Astrocyte (in vitro differentiated cells and primary cell): ENCODE data around the gene TM7SF2. TPM values are rescaled to one million over a fixed set of nuclear protein-coding genes. Genes with fewer than 3 reads are reported as not detected.

Source experiments
- DNase-seq: peaks from one replicate; pipeline ENCODE4 v3.0.0-alpha.2; 2010; ENCODE audit warnings: low read depth
- FAIRE-seq: peaks from 2 replicates; lab custom pipeline; 2011; peaks lifted over from hg19 to GRCh38; lab: Jason Lieb, UNC
- H2AFZ ChIP-seq: 2 replicates; pipeline ENCODE4 v1.6.0; 2012; ENCODE audit warnings: low read depth, low read length, inconsistent platforms
- H3K27ac ChIP-seq: 2 replicates; pipeline ENCODE4 v1.5.1; 2011; ENCODE audit warnings: low read depth, low read length, inconsistent platforms
- H3K27me3 ChIP-seq: 2 replicates; pipeline ENCODE4 v1.6.0; 2011; ENCODE audit warnings: low read length, inconsistent platforms; ENCODE audit not compliant: insufficient read depth
- H3K36me3 ChIP-seq: 2 replicates; pipeline ENCODE4 v1.5.1; 2011; ENCODE audit warnings: low read length, inconsistent platforms; ENCODE audit not compliant: insufficient read depth
- H3K4me1 ChIP-seq: 2 replicates; pipeline ENCODE4 v1.5.1; 2011; ENCODE audit warnings: low read length, inconsistent platforms; ENCODE audit not compliant: insufficient read depth
- H3K4me2 ChIP-seq: 2 replicates; pipeline ENCODE4 v1.6.0; 2012; ENCODE audit warnings: low read length, inconsistent platforms
- H3K4me3 ChIP-seq: 2 replicates; pipeline ENCODE4 v1.5.1; 2011; ENCODE audit warnings: low read depth, mild to moderate bottlenecking, low read length, inconsistent platforms; ENCODE audit not compliant: insufficient read depth
- H3K79me2 ChIP-seq: 2 replicates; pipeline ENCODE4 v1.6.0; 2012; ENCODE audit warnings: mild to moderate bottlenecking, low read length, inconsistent platforms; ENCODE audit not compliant: insufficient read depth
- H3K9ac ChIP-seq: 2 replicates; pipeline ENCODE4 v1.6.0; 2012; ENCODE audit warnings: mild to moderate bottlenecking, low read length, inconsistent platforms
- H3K9me3 ChIP-seq: 2 replicates; pipeline ENCODE4 v1.5.1; 2012; ENCODE audit warnings: low read depth, mild to moderate bottlenecking, low read length, inconsistent platforms; ENCODE audit not compliant: insufficient read depth
- H4K20me1 ChIP-seq: 2 replicates; pipeline ENCODE4 v1.6.0; 2012; ENCODE audit warnings: low read length, inconsistent platforms; ENCODE audit not compliant: insufficient read depth
- H3K27ac Mint-ChIP-seq: one replicate; pipeline ENCODE4 v1.8.0; 2021; ENCODE audit warnings: mild to moderate bottlenecking, mixed read lengths; ENCODE audit not compliant: unreplicated experiment
- H3K27me3 Mint-ChIP-seq: one replicate; pipeline ENCODE4 v1.8.0; 2021; ENCODE audit warnings: low read depth, mixed read lengths; ENCODE audit not compliant: unreplicated experiment
- H3K36me3 Mint-ChIP-seq: one replicate; pipeline ENCODE4 v1.8.0; 2021; ENCODE audit warnings: low read depth, mixed read lengths; ENCODE audit not compliant: unreplicated experiment
- H3K4me1 Mint-ChIP-seq: one replicate; pipeline ENCODE4 v1.8.0; 2021; ENCODE audit warnings: low read depth, mixed read lengths; ENCODE audit not compliant: unreplicated experiment
- H3K4me3 Mint-ChIP-seq: one replicate; pipeline ENCODE4 v1.8.0; 2021; ENCODE audit warnings: mild to moderate bottlenecking, moderate library complexity, mixed read lengths; ENCODE audit not compliant: unreplicated experiment
- H3K9me3 Mint-ChIP-seq: one replicate; pipeline ENCODE4 v1.8.0; 2021; ENCODE audit warnings: mild to moderate bottlenecking, mixed read lengths; ENCODE audit not compliant: unreplicated experiment
- CTCF ChIP-seq: IDR thresholded peaks from 2 replicates; pipeline ENCODE4 v1.5.1; 2011; ENCODE audit warnings: low read depth, mild to moderate bottlenecking, inconsistent platforms, low read length, moderate library complexity; ENCODE audit not compliant: insufficient read depth
- EZH2 ChIP-seq: IDR thresholded peaks from 2 replicates; pipeline ENCODE4 v1.6.1; 2012; ENCODE audit warnings: mild to moderate bottlenecking, low read length, inconsistent platforms; ENCODE audit not compliant: insufficient read depth
- total RNA-seq: library from RNA; stranded (reverse); gene quantifications from 2 replicates; pipeline ENCODE4 v1.2.1, GENCODE V29; 2021

The TM7SF2 gene
- total RNA-seq, 1 donor from 2014 or later: 23.9 TPM

GRCh38 chr11:65067446-65067845, 44.2 kb upstream of the TM7SF2 start:
- no peaks in the 10 kb centered on the region for H3K79me2 ChIP-seq
- no peaks in the 10 kb centered on the region for H3K36me3 Mint-ChIP-seq
- H3K27ac Mint-ChIP-seq: peak overlapping the region; percentile 18
- H3K4me1 Mint-ChIP-seq: no peaks in the 10 kb centered on the region
- no peaks in the 10 kb centered on the region for H4K20me1 ChIP-seq
- H2AFZ ChIP-seq: no peak overlapping the region
- no peak for FAIRE-seq
- no peak for DNase-seq
- no peaks in the 10 kb centered on the region for H3K9me3 ChIP-seq
- H3K4me3 ChIP-seq: no peak overlapping the region
- no peak overlapping the region for H3K4me3 Mint-ChIP-seq
- H3K27ac ChIP-seq: no peak overlapping the region
- peaks cover 14% of the 10 kb centered on the region for H3K27me3 Mint-ChIP-seq
- no peak overlapping the region for H3K9ac ChIP-seq
- TF ChIP-seq CTCF (no peak), EZH2 (no peak)
- H3K36me3 ChIP-seq: no peaks in the 10 kb centered on the region
- no peaks in the 10 kb centered on the region for H3K27me3 ChIP-seq
- no peak overlapping the region for H3K4me2 ChIP-seq
- H3K9me3 Mint-ChIP-seq: no peaks in the 10 kb centered on the region
- H3K4me1 ChIP-seq: no peaks in the 10 kb centered on the region

GRCh38 chr11:65069217-65069616, 42.5 kb upstream of the TM7SF2 start:
- H3K27me3 Mint-ChIP-seq: peaks cover 6% of the 10 kb centered on the region

More at GRCh38 chr11:65069217-65069616, 42.5 kb upstream of the TM7SF2 start:
- no peak overlapping the region for H3K27ac Mint-ChIP-seq
- Histone ChIP-seq H3K4me3 (no peak overlapping the region), H3K9me3 (no peaks in the 10 kb centered on the region), H3K9ac (no peak overlapping the region), H2AFZ (no peak overlapping the region), H3K4me2 (no peak overlapping the region), H3K36me3 (no peaks in the 10 kb centered on the region), H4K20me1 (no peaks in the 10 kb centered on the region), H3K27me3 (no peaks in the 10 kb centered on the region), H3K4me1 (no peaks in the 10 kb centered on the region), H3K27ac (no peak overlapping the region), H3K79me2 (no peaks in the 10 kb centered on the region)
- DNase-seq (no peak), FAIRE-seq (no peak)
- H3K9me3 Mint-ChIP-seq: no peaks in the 10 kb centered on the region
- H3K4me3 Mint-ChIP-seq: no peak overlapping the region
- H3K4me1 Mint-ChIP-seq: no peaks in the 10 kb centered on the region
- TF ChIP-seq CTCF (no peak), EZH2 (no peak)
- no peaks in the 10 kb centered on the region for H3K36me3 Mint-ChIP-seq
